HepG2 (cell line): ENCODE results near the gene LYRM4. TPM values are rescaled to one million over a fixed set of nuclear protein-coding genes. Genes with fewer than 3 reads are reported as not detected.

Experiments used
- AHDC1 ChIP-seq: sonication (generic); formaldehyde crosslinking; IDR thresholded peaks from 2 replicates; pipeline ENCODE4 v1.5.1; 2020; ENCODE audit warnings: mild to moderate bottlenecking, missing genetic modification reagents, borderline replicate concordance
- NFYB ChIP-seq: sonication (generic); formaldehyde crosslinking; IDR thresholded peaks from 2 replicates; pipeline ENCODE4 v1.4.0; 2020; ENCODE audit warnings: missing genetic modification reagents
- REST ChIP-seq, 2 experiments: IDR thresholded peaks; 2 replicates each; pipeline ENCODE4 v1.6.1; 2011 to 2012; ENCODE audit warnings: low read length in 2 of 2, borderline replicate concordance in 1 of 2, low read depth in 1 of 2, mild to moderate bottlenecking in 1 of 2, moderate library complexity in 1 of 2
- TAF1 ChIP-seq: sonication (generic); formaldehyde crosslinking; IDR thresholded peaks from 2 replicates; pipeline ENCODE4 v1.4.0; 2020; ENCODE audit warnings: missing genetic modification reagents
- ZBTB26 ChIP-seq: IDR thresholded peaks from 2 replicates; pipeline ENCODE4 v1.6.1; 2016; ENCODE audit warnings: missing compliant biosample characterization, missing genetic modification reagents, borderline replicate concordance
- ZKSCAN1 ChIP-seq: fragments of 150-350 bp; IDR thresholded peaks from 2 replicates; pipeline ENCODE4 v1.6.1; 2014; ENCODE audit warnings: low read length
- ZNF264 ChIP-seq: sonication (generic); formaldehyde crosslinking; IDR thresholded peaks from 2 replicates; pipeline ENCODE4 v1.4.0; 2020; ENCODE audit warnings: missing genetic modification reagents
- ZNF362 ChIP-seq: sonication (generic); formaldehyde crosslinking; IDR thresholded peaks from 2 replicates; pipeline ENCODE4 v1.4.0; 2020; ENCODE audit warnings: missing genetic modification reagents, mild to moderate bottlenecking, borderline replicate concordance
- ZNF563 ChIP-seq: sonication (generic); formaldehyde crosslinking; IDR thresholded peaks from 2 replicates; pipeline ENCODE4 v1.8.0; 2022; ENCODE audit warnings: mild to moderate bottlenecking, moderate library complexity, missing genetic modification reagents
- polyA plus RNA-seq, 8 experiments: library from polyadenylated mRNA; depleted of rRNA in 3 of 8; stranded (reverse) in 7 of 8; unstranded in 1 of 8; fragments of >200 nt; fragmentation: Illumina TruSeq in 4 of 8; extraction: Trizol in 4 of 8; gene quantifications; 2 replicates each; pipeline versions ENCODE4 v1.2.1 to v1.2.3, GENCODE V29; 2011 to 2016; ENCODE audit warnings: low read depth in 4 of 8, missing spikeins in 1 of 8, mixed read lengths in 1 of 8; ENCODE audit not compliant: insufficient read depth in 1 of 8
- total RNA-seq, 5 experiments: library from RNA; depleted of rRNA; stranded (reverse); fragments of >200 nt; fragmentation: Illumina TruSeq; extraction: Trizol; gene quantifications; 2 replicates each; pipeline ENCODE4 v1.2.3, GENCODE V29; 2016; ENCODE audit warnings: low read depth in 1 of 5

The LYRM4 gene
- total and polyA plus RNA-seq, 2 of the 13 experiments (the other 11 are each of a cell fraction or from before 2014, with no cell fraction given), result 64.6 to 67.5 TPM

- peak; percentile 82 for TF ChIP-seq AHDC1 (CRISPR knock-in tag)
- TF ChIP-seq NFYB (CRISPR knock-in tag), result peak; percentile 56; the same call in 1 of the 2 replicates
- peak; percentile 29; the same call in 1 of the 2 replicates for TF ChIP-seq ZNF563
- peak; percentile 47; the same call in 1 of the 2 replicates for TF ChIP-seq ZNF264
- peak; percentile 5; the same call in 1 of the 2 replicates for TF ChIP-seq ZNF362
- TF ChIP-seq ZBTB26 (CRISPR knock-in tag), result 0 out of 2 replicates have a peak, but pooled peaks have one; percentile 36
- TF ChIP-seq ZKSCAN1, result 0 out of 2 replicates have a peak, but pooled peaks have one; percentile 20
- TF ChIP-seq REST (IDR thresholded peaks at IDR 0.05; ENCODE audit: borderline replicate concordance in 1 of 2, low read depth in 1 of 2, low read length in 2 of 2), result peak in 1 of 2 experiments; percentile 53; a peak in 1 of 4 replicates
- TF ChIP-seq TAF1 (CRISPR knock-in tag), result peak; percentile 50; the same call in 1 of the 2 replicates
These were observed 178.1 kb downstream of the LYRM4 start (continued) for GRCh38 chr6:5082487-5083306.
